A673 (cell line): Measurements from ENCODE around the gene PWWP2A. TPM values are rescaled to one million over a fixed set of nuclear protein-coding genes. Genes with fewer than 3 reads are reported as not detected.
A peak's percentile ranks its signal among the peaks of the same experiment; 100 is the strongest.

Experiments
- BruUV-seq: library from RNA; stranded (reverse); fragments of 400-500 nt; replicated peaks from 2 replicates; lab custom pipeline; 2021; lab: Mats Ljungman, UMichigan
- CTCF ChIA-PET: fragments of 300-600 bp; sonication (Branson Sonifier 250); formaldehyde crosslinking; loops from one replicate; lab custom pipeline; 2022; ENCODE audit warnings: antibody characterized with exemption; lab: Charles Lee
- POLR2A ChIA-PET: fragments of 300-600 bp; sonication (Branson Sonifier 250); formaldehyde crosslinking; loops from one replicate; lab custom pipeline; 2022; ENCODE audit warnings: antibody characterized with exemption; ENCODE audit not compliant: low non-redundant PET; lab: Charles Lee
- DNase-seq: peaks from one replicate; pipeline ENCODE4 v3.0.0-alpha.2; 2015; ENCODE audit warnings: low spot score
- H3K27ac ChIP-seq: fragments of 200-600 bp; sonication (generic); 2 replicates; pipeline ENCODE4 v1.5.1; 2016; ENCODE audit warnings: mixed run types, low read depth, mild to moderate bottlenecking, mixed read lengths, antibody characterized with exemption, low read length; ENCODE audit not compliant: poor library complexity, severe bottlenecking
- H3K27me3 ChIP-seq: fragments of 200-600 bp; sonication (generic); replicated peaks from 2 replicates; pipeline ENCODE4 v1.6.1; 2017; ENCODE audit warnings: mixed run types, low read depth, mild to moderate bottlenecking, mixed read lengths, antibody characterized with exemption, low read length; ENCODE audit not compliant: insufficient read depth, poor library complexity
- H3K36me3 ChIP-seq: fragments of 200-600 bp; sonication (generic); 2 replicates; pipeline ENCODE4 v1.6.1; 2016; ENCODE audit warnings: mixed run types, mild to moderate bottlenecking, mixed read lengths, antibody characterized with exemption, low read length; ENCODE audit not compliant: insufficient read depth, poor library complexity, severe bottlenecking
- H3K4me1 ChIP-seq: fragments of 200-600 bp; sonication (generic); 2 replicates; pipeline ENCODE4 v1.6.1; 2017; ENCODE audit warnings: mixed run types, mild to moderate bottlenecking, mixed read lengths, antibody characterized with exemption, low read length; ENCODE audit not compliant: insufficient read depth, poor library complexity, severe bottlenecking
- H3K4me3 ChIP-seq: fragments of 200-600 bp; sonication (generic); 2 replicates; pipeline ENCODE4 v1.5.1; 2016; ENCODE audit warnings: low read depth, mixed run types, mild to moderate bottlenecking, mixed read lengths, low read length; ENCODE audit not compliant: poor library complexity, severe bottlenecking
- H3K9me3 ChIP-seq: fragments of 200-600 bp; sonication (generic); 2 replicates; pipeline ENCODE4 v1.6.1; 2016; ENCODE audit warnings: mixed run types, low read depth, mild to moderate bottlenecking, mixed read lengths, antibody characterized with exemption, low read length; ENCODE audit not compliant: poor library complexity, severe bottlenecking
- CTCF ChIP-seq: fragments of 300-800, 200-600 bp; sonication (generic); conservative IDR thresholded peaks from 2 replicates; pipeline ENCODE4 v1.5.1; 2017; ENCODE audit warnings: low read depth, mild to moderate bottlenecking, antibody characterized with exemption, low read length, moderate library complexity, mixed read lengths
- EZH2 ChIP-seq: fragments of 200-600 bp; sonication (generic); IDR thresholded peaks from 2 replicates; pipeline ENCODE4 v1.6.1; 2017; ENCODE audit warnings: borderline replicate concordance, low read depth, mild to moderate bottlenecking, mixed read lengths, antibody characterized with exemption, low read length; ENCODE audit not compliant: poor library complexity, severe bottlenecking
- intact Hi-C: fragments of 100-400 bp; cut with micrococcal nuclease; formaldehyde crosslinking; loops from one replicate; pipeline ENCODE4 v1.10.0; 2022; ENCODE audit not compliant: unreplicated experiment
- total RNA-seq: library from RNA; stranded (reverse); gene quantifications from 2 replicates; pipeline ENCODE4 v1.2.3, GENCODE V29; 2021

Gene PWWP2A
- total RNA-seq, 1 experiment from 2014 or later, result 17.7 TPM

DNA sequence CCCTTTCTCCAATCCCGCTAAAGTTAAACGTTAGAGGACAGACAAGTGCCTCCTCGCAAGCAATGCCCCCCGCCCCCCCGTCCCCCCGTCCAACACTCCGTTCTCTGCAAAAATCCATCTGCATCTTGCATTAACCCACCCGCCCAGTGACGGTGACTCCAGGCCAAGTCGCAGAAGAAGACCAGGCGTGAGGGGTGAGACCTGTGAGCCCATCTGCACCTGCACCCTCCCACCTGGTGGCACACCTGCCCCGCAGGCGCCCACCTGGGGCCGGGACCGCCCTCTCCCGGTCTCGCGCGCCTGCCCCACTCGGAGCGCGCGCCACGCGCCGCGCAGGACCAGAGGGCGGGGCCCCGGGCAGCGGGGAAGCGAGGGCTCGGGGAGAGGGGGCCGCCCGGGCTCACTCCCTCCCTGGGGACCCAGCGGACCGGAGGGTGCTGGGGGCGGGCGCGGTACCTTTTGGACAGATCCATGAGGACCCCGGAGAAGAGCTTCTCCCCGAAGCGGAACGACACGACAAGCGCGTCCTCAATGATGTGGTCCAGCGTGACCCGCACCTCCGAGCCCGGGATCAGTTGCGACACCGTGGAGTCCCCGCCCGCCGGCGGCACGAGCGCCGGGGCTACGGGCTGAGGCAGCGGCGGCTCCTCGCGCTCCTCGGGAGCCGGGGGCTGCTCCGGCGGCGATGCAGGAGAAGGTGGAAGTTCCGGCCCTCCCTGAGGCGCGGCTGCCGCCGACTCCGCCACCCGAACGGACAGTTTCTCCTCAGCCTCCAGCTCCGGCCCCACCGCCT, 705 bp downstream of the PWWP2A start:
- Histone ChIP-seq H3K4me3 (peak overlapping the region; percentile 96), H3K27ac (peak overlapping the region; percentile 91), H3K27me3 (no peaks in the 10 kb centered on the region), H3K9me3 (no peaks in the 10 kb centered on the region), H3K36me3 (peaks cover 20% of the 10 kb centered on the region), H3K4me1 (no peaks in the 10 kb centered on the region)
- intact Hi-C loops, result no loop called here
- BruUV-seq, result no TSS peak
- POLR2A ChIA-PET, result no interaction called here
- CTCF ChIA-PET, result interaction anchor here (0.7 kb wide), 1 partner anchor 96 kb away, joined by 3 read pairs; no protein-coding TSS in a partner anchor
- TF ChIP-seq CTCF, result no peak
- no peak for TF ChIP-seq EZH2
- DNase-seq, result peak; percentile 27

DNA sequence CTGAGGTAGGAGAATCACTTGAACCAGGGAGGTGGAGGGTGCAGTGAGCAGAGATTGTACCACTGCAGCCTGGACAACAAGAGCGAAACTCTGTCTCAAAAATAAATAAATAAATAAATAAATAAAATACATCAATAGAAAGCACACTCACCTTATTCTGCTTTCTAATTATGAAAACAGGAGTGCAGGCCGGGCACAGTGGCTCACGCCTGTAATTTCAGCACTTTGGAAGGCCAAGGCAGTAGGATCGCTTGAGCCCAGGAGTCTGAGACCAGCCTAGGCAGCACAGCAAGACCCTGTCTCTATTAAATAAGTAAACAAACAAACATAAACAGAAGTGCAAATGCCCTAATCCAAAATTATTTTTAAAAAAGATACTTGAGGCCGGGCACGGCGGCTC, 2.3 kb downstream of the PWWP2A start:
- CTCF ChIA-PET, result no interaction called here

DNA sequence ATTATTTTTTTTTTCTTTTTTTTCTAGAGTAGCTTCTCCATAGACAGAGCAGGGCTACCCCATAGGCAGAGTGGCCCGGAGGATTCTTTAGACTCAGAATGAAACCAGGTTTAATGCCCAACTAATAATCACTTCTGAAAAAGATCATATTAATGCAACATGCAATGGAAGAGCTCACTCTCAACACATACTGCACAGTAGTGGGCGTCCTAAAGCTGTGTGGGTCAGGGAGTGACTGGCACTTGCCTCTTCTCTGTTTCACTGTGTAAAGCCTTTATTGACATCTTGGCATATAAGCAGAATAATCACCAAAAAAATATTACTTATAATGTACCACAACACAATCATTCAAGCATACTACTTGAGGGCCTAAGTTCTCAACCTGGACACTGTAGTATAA, 11.1 kb downstream of the PWWP2A start:
- POLR2A ChIA-PET, result no interaction called here

More for the DNA sequence above, 2.3 kb downstream of the PWWP2A start:
- TF ChIP-seq CTCF, result no peak
- no peak for TF ChIP-seq EZH2
- no TSS peak for BruUV-seq
- Histone ChIP-seq H3K36me3 (peaks cover 27% of the 10 kb centered on the region), H3K4me1 (no peaks in the 10 kb centered on the region), H3K4me3 (no peak overlapping the region), H3K27me3 (no peaks in the 10 kb centered on the region), H3K27ac (no peak overlapping the region), H3K9me3 (no peaks in the 10 kb centered on the region)
- POLR2A ChIA-PET, result no interaction called here
- intact Hi-C loops, result no loop called here
- no peak for DNase-seq

More for the DNA sequence above, 11.1 kb downstream of the PWWP2A start:
- peaks cover 36% of the 10 kb centered on the region for H3K4me1 ChIP-seq
- no peaks in the 10 kb centered on the region for H3K27me3 ChIP-seq
- DNase-seq, result no peak
- H3K9me3 ChIP-seq, result no peaks in the 10 kb centered on the region
- H3K4me3 ChIP-seq, result no peak overlapping the region
- no TSS peak for BruUV-seq
- no peak overlapping the region for H3K27ac ChIP-seq
- TF ChIP-seq CTCF (no peak), EZH2 (no peak)
- intact Hi-C loops, result no loop called here
- CTCF ChIA-PET, result interaction anchor here (0.6 kb wide), 1 partner anchor 57 kb away, joined by 6 read pairs; no protein-coding TSS in a partner anchor
- H3K36me3 ChIP-seq, result peaks cover 3% of the 10 kb centered on the region
